Suprapubic skin (tissue), 4 donors: ENCODE measurements around the gene PGAM5. TPM values are rescaled to one million over a fixed set of nuclear protein-coding genes. Genes with fewer than 3 reads are reported as not detected.

Experiments used
- DNase-seq, 2 donors: peaks; one replicate each; pipeline ENCODE4 v3.0.0-alpha.2; 2019; ENCODE audit warnings: low spot score in 2 of 2
- H3K27ac ChIP-seq: fragments of 200-600 bp; sonication (generic); one replicate; pipeline ENCODE4 v1.5.1; 2019
- H3K27me3 ChIP-seq: fragments of 200-600 bp; sonication (generic); one replicate; pipeline ENCODE4 v1.5.1; 2019
- H3K36me3 ChIP-seq: fragments of 200-600 bp; sonication (generic); one replicate; pipeline ENCODE4 v1.5.1; 2019
- H3K4me1 ChIP-seq: fragments of 200-600 bp; sonication (generic); one replicate; pipeline ENCODE4 v1.5.1; 2019
- H3K4me3 ChIP-seq: fragments of 200-600 bp; sonication (generic); one replicate; pipeline ENCODE4 v1.5.1; 2019; ENCODE audit warnings: mild to moderate bottlenecking
- H3K9me3 ChIP-seq: fragments of 200-600 bp; sonication (generic); one replicate; pipeline ENCODE4 v1.5.1; 2019
- EP300 ChIP-seq: sonication (generic); formaldehyde crosslinking; IDR thresholded peaks from one replicate; pipeline ENCODE4 v1.6.1; 2017; ENCODE audit warnings: antibody characterized with exemption
- POLR2A ChIP-seq, 2 donors: fragments of 450-650 bp; IDR thresholded peaks; one replicate each; pipeline ENCODE4 v1.6.1; 2017; ENCODE audit warnings: antibody characterized with exemption in 2 of 2, mild to moderate bottlenecking in 2 of 2, moderate library complexity in 2 of 2
- POLR2AphosphoS5 ChIP-seq, 3 donors: sonication (generic); formaldehyde crosslinking; IDR thresholded peaks; one replicate each; pipeline ENCODE4 v1.6.1; 2017; ENCODE audit warnings: antibody characterized with exemption in 3 of 3
- WGBS: methylation state at CpG from one replicate; pipeline ENCODE4 v1.1.5; 2018; 5-methylcytosine and 5-hydroxymethylcytosine counted together
- total RNA-seq, 4 donors: library from RNA; depleted of rRNA; stranded (reverse); fragments of >200 nt; gene quantifications; one replicate each; pipeline ENCODE4 v1.1.0, GENCODE V29; 2016
- TF ChIP-seq, protein P1 (sequence below), 2 donors: fragments of 200-600 bp in 1 of 2; fragments of 450-650 bp in 1 of 2; sonication (generic) in 1 of 2; IDR thresholded peaks; one replicate each; pipeline ENCODE4 v1.5.1; 2016 to 2019; ENCODE audit warnings: antibody characterized with exemption in 2 of 2, mild to moderate bottlenecking in 1 of 2, moderate library complexity in 1 of 2

Gene PGAM5
- total RNA-seq, 4 donors from 2014 or later, result 31.4 to 43.1 (median 38.7) TPM

DNA sequence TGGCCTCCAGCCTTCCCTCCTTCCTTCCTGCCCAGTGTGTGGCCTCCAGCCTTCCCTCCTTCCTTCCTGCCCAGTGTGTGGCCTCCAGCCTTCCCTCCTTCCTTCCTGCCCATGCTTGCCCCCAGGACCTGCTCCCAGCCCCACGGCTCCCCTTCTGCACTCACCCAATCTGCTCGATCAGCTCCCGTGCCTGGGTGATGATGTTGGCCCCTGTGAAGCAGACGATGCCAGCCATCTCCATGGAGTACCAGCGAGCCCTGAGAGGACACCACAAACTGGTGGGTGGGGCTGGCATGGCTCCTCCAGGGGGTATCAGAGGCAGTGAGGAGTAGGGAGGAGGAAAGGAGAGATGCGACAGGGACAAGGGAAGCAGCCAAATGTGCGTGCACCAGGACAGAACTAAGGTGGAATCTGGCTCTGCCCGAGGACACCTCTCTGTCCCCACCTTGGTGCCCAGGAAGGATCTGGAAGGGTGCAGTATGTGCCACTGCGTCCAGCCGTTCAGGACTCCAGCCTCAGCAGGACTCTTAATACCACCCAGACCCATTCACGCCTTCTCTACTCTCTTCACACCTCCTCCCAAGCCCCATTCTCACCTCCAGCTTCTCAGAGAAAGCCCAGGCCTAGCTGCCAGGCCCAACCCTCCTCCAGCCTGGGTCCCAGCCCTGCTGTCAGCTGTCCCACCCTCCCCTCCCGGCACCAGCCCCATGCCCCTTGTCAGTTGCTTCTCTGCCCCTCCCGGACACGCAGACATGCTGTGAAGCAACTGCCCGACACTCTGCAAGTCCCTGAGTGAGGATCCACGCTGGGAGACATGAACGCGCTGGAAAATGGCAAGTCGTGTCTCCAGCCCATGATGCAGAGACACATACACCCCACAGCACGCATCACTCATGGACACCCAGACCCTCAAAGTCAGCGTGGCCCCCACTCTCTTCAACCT, 46.2 kb upstream of the PGAM5 start:
- no peaks in the 10 kb centered on the region for H3K4me1 ChIP-seq
- H3K36me3 ChIP-seq, result peaks cover 99% of the 10 kb centered on the region
- TF ChIP-seq EP300, result no peak
- no peak overlapping the region for H3K27ac ChIP-seq
- no peak overlapping the region for H3K4me3 ChIP-seq
- no peaks in the 10 kb centered on the region for H3K9me3 ChIP-seq
- H3K27me3 ChIP-seq, result no peaks in the 10 kb centered on the region
- DNase-seq, result no peak
- 90% methylated on average over 21 of the region's 21 CpGs for WGBS

DNA sequence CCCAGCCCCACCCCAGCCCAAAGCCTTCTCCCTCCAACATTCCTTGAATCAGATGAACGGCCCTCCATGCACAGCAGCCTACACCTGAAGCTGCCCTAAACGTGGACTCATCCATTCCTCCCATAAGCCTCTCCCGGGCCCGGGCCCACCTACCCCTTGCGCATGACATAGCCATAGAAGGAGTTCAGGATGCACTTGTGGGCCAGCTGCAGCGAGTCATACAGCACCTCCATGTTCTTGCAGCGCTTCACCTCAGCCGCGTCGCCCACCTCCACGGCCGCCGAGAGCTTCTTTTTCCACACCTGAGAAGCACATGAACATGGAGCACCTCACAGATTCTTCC, 45.5 kb upstream of the PGAM5 start:
- no peaks in the 10 kb centered on the region for H3K4me1 ChIP-seq
- no peaks in the 10 kb centered on the region for H3K27me3 ChIP-seq
- no peaks in the 10 kb centered on the region for H3K9me3 ChIP-seq
- WGBS, result 93% methylated on average over 13 of the region's 13 CpGs
- no peak for DNase-seq
- no peak for TF ChIP-seq POLR2AphosphoS5 (IDR thresholded peaks at IDR 0.05)
- no peak for TF ChIP-seq EP300
- H3K4me3 ChIP-seq, result no peak overlapping the region
- H3K36me3 ChIP-seq, result peaks cover 99% of the 10 kb centered on the region
- H3K27ac ChIP-seq, result no peak overlapping the region

DNA sequence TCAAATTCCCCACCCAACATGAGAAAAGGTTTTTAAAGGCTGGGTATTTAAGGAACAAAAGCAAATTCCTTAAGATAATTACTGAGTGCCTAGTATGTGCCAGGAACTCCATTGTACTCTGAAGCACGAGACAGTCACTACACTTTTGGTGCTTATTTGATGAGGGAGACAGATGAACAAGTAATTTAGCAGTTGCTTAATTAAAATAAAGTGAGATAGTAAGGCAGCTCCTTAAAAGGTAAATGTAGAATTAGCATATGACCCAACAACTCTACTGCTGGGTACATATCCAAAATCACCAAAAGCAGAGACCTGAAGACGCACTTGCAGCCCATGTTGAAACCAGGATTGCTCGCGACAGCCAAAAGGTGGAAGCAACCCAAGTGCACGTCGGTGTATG, 44.8 kb upstream of the PGAM5 start:
- no peaks in the 10 kb centered on the region for H3K9me3 ChIP-seq
- no peak for TF ChIP-seq POLR2AphosphoS5 (IDR thresholded peaks at IDR 0.05)
- TF ChIP-seq, protein P1, sequence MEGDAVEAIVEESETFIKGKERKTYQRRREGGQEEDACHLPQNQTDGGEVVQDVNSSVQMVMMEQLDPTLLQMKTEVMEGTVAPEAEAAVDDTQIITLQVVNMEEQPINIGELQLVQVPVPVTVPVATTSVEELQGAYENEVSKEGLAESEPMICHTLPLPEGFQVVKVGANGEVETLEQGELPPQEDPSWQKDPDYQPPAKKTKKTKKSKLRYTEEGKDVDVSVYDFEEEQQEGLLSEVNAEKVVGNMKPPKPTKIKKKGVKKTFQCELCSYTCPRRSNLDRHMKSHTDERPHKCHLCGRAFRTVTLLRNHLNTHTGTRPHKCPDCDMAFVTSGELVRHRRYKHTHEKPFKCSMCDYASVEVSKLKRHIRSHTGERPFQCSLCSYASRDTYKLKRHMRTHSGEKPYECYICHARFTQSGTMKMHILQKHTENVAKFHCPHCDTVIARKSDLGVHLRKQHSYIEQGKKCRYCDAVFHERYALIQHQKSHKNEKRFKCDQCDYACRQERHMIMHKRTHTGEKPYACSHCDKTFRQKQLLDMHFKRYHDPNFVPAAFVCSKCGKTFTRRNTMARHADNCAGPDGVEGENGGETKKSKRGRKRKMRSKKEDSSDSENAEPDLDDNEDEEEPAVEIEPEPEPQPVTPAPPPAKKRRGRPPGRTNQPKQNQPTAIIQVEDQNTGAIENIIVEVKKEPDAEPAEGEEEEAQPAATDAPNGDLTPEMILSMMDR (IDR thresholded peaks at IDR 0.05), result no peak
- 92% methylated on average over 6 of the region's 6 CpGs for WGBS
- H3K27me3 ChIP-seq, result no peaks in the 10 kb centered on the region
- no peaks in the 10 kb centered on the region for H3K4me1 ChIP-seq
- H3K36me3 ChIP-seq, result peaks cover 97% of the 10 kb centered on the region
- H3K4me3 ChIP-seq, result no peak overlapping the region
- no peak for DNase-seq
- H3K27ac ChIP-seq, result no peak overlapping the region

DNA sequence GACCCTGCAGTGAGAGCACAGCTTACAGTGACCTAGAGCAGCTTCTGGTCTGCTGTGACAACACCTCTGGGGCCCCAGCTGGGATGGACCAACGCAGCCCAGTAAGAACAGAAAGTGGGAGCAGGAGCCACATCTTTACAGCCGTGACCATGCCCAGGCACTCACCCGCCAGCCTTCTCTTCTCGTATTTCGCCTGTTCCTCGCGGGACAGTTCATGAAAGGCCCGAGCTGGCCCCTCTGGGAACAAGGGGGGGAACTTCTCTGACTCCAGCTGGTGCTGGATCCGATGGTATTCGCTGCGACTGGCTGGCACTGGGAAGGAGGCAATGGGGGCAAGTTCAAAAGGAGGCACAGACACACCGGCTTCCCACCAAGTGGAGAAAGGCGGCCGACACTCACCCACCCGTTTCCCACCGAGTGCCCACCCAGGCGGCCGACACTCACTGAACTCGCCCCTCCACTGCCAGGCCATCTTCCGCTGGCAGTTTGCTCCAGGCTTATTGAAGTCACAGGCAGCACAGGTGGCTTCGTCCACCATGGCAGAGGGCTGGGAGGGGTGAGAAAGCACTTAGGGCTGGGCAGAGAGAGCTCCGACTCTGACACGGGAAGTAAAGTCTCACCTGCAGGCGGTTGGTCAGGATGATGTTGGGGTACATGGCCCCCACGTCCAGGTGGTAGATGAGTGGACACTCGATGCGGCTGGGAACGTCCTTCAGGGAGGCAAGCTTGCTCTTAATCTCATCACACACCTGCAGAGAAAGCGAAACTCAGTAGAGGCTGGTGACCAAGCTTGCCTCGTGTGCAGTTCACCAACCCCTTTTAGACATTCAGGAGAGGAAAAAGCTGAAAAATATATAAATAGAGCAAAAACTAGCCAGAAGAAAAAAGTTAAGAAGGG, 42.2 kb upstream of the PGAM5 start:
- 95% methylated on average over 10 of the region's 30 CpGs for WGBS

DNA sequence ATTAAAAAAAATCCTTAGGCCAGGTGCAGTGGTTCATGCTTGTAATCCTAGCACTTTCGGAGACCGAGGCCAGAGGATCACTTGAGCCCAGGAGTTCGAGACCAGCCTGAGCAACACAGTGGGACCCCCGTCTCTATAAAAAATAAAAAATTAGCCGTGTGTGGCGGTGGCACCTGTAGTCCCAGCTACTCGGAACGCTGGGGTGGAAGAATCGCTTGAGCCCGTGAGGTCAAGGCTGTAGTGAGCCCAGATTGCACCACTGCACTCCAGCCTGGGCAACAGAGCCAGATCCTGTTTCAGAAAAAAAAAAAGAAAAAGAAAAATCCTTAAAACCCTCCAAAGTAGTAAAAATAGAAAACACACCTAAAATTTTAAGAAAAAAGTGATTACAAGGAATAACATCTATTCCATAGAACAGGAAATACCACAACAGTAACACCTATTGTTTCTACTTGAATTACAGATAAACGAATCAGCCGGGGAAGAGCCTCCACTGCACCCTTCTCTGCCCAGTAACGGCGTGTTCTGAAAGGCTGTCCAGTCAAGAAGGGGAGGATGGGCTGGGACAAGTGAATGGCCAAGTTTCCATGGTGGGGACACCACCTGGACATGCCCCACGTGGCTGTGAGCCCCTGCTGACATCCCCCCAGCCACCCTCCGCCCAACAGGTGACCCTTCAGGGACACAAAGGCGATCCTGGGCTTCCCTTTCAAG, 41.3 kb upstream of the PGAM5 start:
- WGBS, result 90% methylated on average over 17 of the region's 17 CpGs
- TF ChIP-seq POLR2A (IDR thresholded peaks at IDR 0.05), result no peak
- TF ChIP-seq, protein P1 (IDR thresholded peaks at IDR 0.05), result no peak
- TF ChIP-seq EP300, result no peak
- no peak for TF ChIP-seq POLR2AphosphoS5 (IDR thresholded peaks at IDR 0.05)
- Histone ChIP-seq H3K4me3 (no peak overlapping the region), H3K27me3 (no peaks in the 10 kb centered on the region), H3K9me3 (no peaks in the 10 kb centered on the region), H3K27ac (no peak overlapping the region), H3K36me3 (peaks cover 88% of the 10 kb centered on the region), H3K4me1 (no peaks in the 10 kb centered on the region)
- no peak for DNase-seq

More for the DNA sequence above, 42.2 kb upstream of the PGAM5 start:
- Histone ChIP-seq H3K4me1 (no peaks in the 10 kb centered on the region), H3K4me3 (no peak overlapping the region), H3K36me3 (peaks cover 92% of the 10 kb centered on the region), H3K9me3 (no peaks in the 10 kb centered on the region), H3K27ac (no peak overlapping the region), H3K27me3 (no peaks in the 10 kb centered on the region)
- no peak for TF ChIP-seq EP300
- TF ChIP-seq POLR2AphosphoS5 (IDR thresholded peaks at IDR 0.05), result no peak
- TF ChIP-seq, protein P1 (IDR thresholded peaks at IDR 0.05), result no peak
- no peak for DNase-seq
